ENCODE results near the gene ST8SIA2.
"Not testable (repeated sequence)": the region's sequence is repeated elsewhere in the genome, so short reads cannot be mapped to it uniquely, and the experiment has no call there.

The ST8SIA2 gene

DNA sequence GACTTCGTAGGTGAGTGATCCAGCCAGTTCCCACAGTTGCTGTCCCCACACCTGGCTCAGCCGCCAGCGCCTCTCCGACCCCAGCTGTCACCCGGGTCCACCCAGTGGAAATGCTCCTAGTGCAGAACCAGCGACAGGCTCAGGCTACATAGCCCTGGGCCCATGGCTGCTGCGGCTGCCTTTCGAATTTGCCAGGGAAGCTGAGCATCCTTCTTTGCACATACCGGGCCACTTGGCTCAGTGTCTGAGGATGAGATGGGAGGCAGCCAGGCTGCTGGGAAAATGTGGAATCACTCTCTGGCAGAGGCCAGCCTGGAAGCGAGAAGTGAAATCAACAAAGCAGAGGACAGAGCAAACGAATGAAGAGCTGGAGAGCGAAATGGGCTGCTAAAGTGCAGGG is 80.1 kb downstream of the ST8SIA2 start:
- Histone ChIP-seq H3K36me3 (ENCODE audit: insufficient read depth, low read length) (no peaks in the 10 kb centered on the region), H3K4me1 (ENCODE audit: insufficient read depth, low read length, poor library complexity, severe bottlenecking) (no peaks in the 10 kb centered on the region), H3K4me3 (ENCODE audit: low read length, poor library complexity, severe bottlenecking) (no peak overlapping the region), H3K9me3 (ENCODE audit: insufficient read depth, low read depth, low read length) (no peaks in the 10 kb centered on the region), H2AFZ (ENCODE audit: low read length) (no peak overlapping the region), H3K4me2 (ENCODE audit: low read depth, low read length, poor library complexity, severe bottlenecking) (no peak overlapping the region), H3K79me2 (ENCODE audit: insufficient read depth, low read length) (no peaks in the 10 kb centered on the region), H3F3A (ENCODE audit: low read depth) (no peaks in the 10 kb centered on the region), H3K27me3 (ENCODE audit: insufficient read depth, low read length, poor library complexity, severe bottlenecking) (no peaks in the 10 kb centered on the region), H3K9ac (ENCODE audit: low read depth, low read length, poor library complexity, severe bottlenecking) (no peak overlapping the region), H3K9me2 (replicated peaks; ENCODE audit: low read depth, low read length) (no peaks in the 10 kb centered on the region), H4K20me1 (ENCODE audit: insufficient read depth, low read length, poor library complexity, severe bottlenecking) (no peaks in the 10 kb centered on the region)
- TF ChIP-seq EZH2phosphoT487 (IDR thresholded peaks at IDR 0.05; ENCODE audit: borderline replicate concordance) = no peak
- TF ChIP-seq, protein P1, sequence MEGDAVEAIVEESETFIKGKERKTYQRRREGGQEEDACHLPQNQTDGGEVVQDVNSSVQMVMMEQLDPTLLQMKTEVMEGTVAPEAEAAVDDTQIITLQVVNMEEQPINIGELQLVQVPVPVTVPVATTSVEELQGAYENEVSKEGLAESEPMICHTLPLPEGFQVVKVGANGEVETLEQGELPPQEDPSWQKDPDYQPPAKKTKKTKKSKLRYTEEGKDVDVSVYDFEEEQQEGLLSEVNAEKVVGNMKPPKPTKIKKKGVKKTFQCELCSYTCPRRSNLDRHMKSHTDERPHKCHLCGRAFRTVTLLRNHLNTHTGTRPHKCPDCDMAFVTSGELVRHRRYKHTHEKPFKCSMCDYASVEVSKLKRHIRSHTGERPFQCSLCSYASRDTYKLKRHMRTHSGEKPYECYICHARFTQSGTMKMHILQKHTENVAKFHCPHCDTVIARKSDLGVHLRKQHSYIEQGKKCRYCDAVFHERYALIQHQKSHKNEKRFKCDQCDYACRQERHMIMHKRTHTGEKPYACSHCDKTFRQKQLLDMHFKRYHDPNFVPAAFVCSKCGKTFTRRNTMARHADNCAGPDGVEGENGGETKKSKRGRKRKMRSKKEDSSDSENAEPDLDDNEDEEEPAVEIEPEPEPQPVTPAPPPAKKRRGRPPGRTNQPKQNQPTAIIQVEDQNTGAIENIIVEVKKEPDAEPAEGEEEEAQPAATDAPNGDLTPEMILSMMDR (conservative IDR thresholded peaks at IDR 0.05; ENCODE audit: low read length) = no peak

DNA sequence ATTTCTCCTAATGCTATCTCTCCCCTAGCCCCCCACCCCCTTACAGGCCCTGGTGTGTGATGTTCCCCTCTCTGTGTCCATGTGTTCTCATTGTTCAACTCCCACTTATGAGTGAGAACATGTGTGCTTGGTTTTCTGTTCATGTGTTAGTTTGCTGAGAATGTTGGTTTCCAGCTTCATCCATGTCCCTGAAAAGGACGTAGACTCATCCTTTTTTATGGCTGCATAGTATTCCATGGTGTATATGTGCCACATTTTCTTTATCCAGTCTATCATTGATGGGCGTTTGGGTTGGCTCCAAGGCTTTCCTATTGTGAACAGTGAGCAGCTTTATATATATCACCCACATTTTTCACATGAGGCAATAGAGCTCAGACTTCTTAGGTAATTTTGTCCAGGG is 86.0 kb downstream of the ST8SIA2 start:
- H3K4me3 ChIP-seq (ENCODE audit: low read length, poor library complexity, severe bottlenecking); H3K27me3 ChIP-seq (ENCODE audit: insufficient read depth, low read length, poor library complexity, severe bottlenecking): not testable (repeated sequence)

DNA sequence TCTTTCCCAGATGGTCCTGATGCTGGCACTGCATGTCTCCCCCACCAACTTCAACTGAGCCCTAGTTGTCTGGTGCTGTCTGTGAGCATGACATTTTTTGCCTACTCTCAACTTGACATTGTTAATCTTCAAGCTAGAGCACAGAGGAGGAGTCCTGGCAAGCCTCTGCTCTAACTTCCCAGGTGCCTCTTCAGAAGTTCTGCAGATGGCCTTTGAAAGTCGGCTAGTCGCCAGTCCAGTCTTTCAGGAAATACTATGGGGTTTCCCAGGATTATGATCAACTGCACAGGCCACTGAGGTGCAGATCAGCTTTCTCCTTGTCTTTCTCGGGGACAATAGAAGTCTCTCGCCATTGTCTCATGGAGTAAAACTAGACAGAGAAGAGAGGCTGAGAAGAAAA is 86.7 kb downstream of the ST8SIA2 start:
- H4K20me1 ChIP-seq (ENCODE audit: insufficient read depth, low read length, poor library complexity, severe bottlenecking) = no peaks in the 10 kb centered on the region
- H3K27me3 ChIP-seq (ENCODE audit: insufficient read depth, low read length, poor library complexity, severe bottlenecking) = no peaks in the 10 kb centered on the region
- H2AFZ ChIP-seq (ENCODE audit: low read length) = no peak overlapping the region
- TF ChIP-seq, protein P1 (conservative IDR thresholded peaks at IDR 0.05; ENCODE audit: low read length) = no peak
- no peak for TF ChIP-seq EZH2phosphoT487 (IDR thresholded peaks at IDR 0.05; ENCODE audit: borderline replicate concordance)
- H3K9ac ChIP-seq (ENCODE audit: low read depth, low read length, poor library complexity, severe bottlenecking) = no peak overlapping the region
- H3K4me3 ChIP-seq (ENCODE audit: low read length, poor library complexity, severe bottlenecking) = no peak overlapping the region
- no peaks in the 10 kb centered on the region for H3K4me1 ChIP-seq (ENCODE audit: insufficient read depth, low read length, poor library complexity, severe bottlenecking)
- no peaks in the 10 kb centered on the region for H3K79me2 ChIP-seq (ENCODE audit: insufficient read depth, low read length)
- H3K9me2 ChIP-seq (replicated peaks; ENCODE audit: low read depth, low read length) = no peaks in the 10 kb centered on the region
- H3K4me2 ChIP-seq (ENCODE audit: low read depth, low read length, poor library complexity, severe bottlenecking) = no peak overlapping the region
- no peaks in the 10 kb centered on the region for H3F3A ChIP-seq (ENCODE audit: low read depth)
- H3K9me3 ChIP-seq (ENCODE audit: insufficient read depth, low read depth, low read length) = no peaks in the 10 kb centered on the region
- no peaks in the 10 kb centered on the region for H3K36me3 ChIP-seq (ENCODE audit: insufficient read depth, low read length)

More for the DNA sequence above, 86.0 kb downstream of the ST8SIA2 start:
- H3K9me3 ChIP-seq (ENCODE audit: insufficient read depth, low read depth, low read length); H3K4me2 ChIP-seq (ENCODE audit: low read depth, low read length, poor library complexity, severe bottlenecking); H3K79me2 ChIP-seq (ENCODE audit: insufficient read depth, low read length); H4K20me1 ChIP-seq (ENCODE audit: insufficient read depth, low read length, poor library complexity, severe bottlenecking); H3K4me1 ChIP-seq (ENCODE audit: insufficient read depth, low read length, poor library complexity, severe bottlenecking); H3F3A ChIP-seq (ENCODE audit: low read depth); H3K36me3 ChIP-seq (ENCODE audit: insufficient read depth, low read length); H3K9ac ChIP-seq (ENCODE audit: low read depth, low read length, poor library complexity, severe bottlenecking); H3K9me2 ChIP-seq (replicated peaks; ENCODE audit: low read depth, low read length); H2AFZ ChIP-seq (ENCODE audit: low read length): not testable (repeated sequence)

DNA sequence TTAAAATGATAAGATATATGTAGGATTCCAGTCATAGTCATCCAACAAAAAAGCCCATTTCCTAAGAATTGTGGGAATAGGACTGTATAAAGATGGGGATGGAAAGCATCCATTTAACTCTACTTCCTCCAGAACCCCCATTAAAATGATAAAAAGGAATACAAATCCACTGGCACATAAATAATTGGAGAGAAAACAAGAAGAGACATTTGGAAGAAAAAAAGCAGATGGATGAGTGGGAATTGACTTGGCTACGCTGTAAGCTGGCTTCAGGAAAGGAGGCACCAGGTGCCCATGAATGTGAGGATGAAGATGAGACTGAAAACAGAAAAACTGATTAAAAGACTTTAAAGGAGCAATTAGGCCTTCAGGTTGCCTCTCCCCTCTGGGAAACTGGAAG is 91.8 kb downstream of the ST8SIA2 start:
- Histone ChIP-seq H3K4me2 (ENCODE audit: low read depth, low read length, poor library complexity, severe bottlenecking) (no peak overlapping the region), H3K9me2 (replicated peaks; ENCODE audit: low read depth, low read length) (no peaks in the 10 kb centered on the region), H3K27me3 (ENCODE audit: insufficient read depth, low read length, poor library complexity, severe bottlenecking) (no peaks in the 10 kb centered on the region), H4K20me1 (ENCODE audit: insufficient read depth, low read length, poor library complexity, severe bottlenecking) (no peaks in the 10 kb centered on the region), H3F3A (ENCODE audit: low read depth) (no peaks in the 10 kb centered on the region), H3K36me3 (ENCODE audit: insufficient read depth, low read length) (no peaks in the 10 kb centered on the region), H3K9me3 (ENCODE audit: insufficient read depth, low read depth, low read length) (no peaks in the 10 kb centered on the region; the same call in 1 of the 2 replicates), H2AFZ (ENCODE audit: low read length) (no peak overlapping the region), H3K79me2 (ENCODE audit: insufficient read depth, low read length) (no peaks in the 10 kb centered on the region), H3K4me1 (ENCODE audit: insufficient read depth, low read length, poor library complexity, severe bottlenecking) (no peaks in the 10 kb centered on the region), H3K4me3 (ENCODE audit: low read length, poor library complexity, severe bottlenecking) (no peak overlapping the region), H3K9ac (ENCODE audit: low read depth, low read length, poor library complexity, severe bottlenecking) (no peak overlapping the region)
- TF ChIP-seq, protein P1 (conservative IDR thresholded peaks at IDR 0.05; ENCODE audit: low read length) = no peak
- TF ChIP-seq EZH2phosphoT487 (IDR thresholded peaks at IDR 0.05; ENCODE audit: borderline replicate concordance) = no peak

Data from Loucy (cell line).